BLaER1 (cell line): ENCODE results near the gene VWA7.
A peak's percentile ranks its signal among the peaks of the same experiment; 100 is the strongest.

Source experiments
- H3K27ac ChIP-seq: shearing (Covaris generic); formaldehyde crosslinking; 2 replicates; pipeline ENCODE4 v1.8.1; 2022
- H3K27me3 ChIP-seq: shearing (Covaris generic); formaldehyde crosslinking; 2 replicates; pipeline ENCODE4 v1.8.1; 2022
- H3K36me3 ChIP-seq: shearing (Covaris generic); formaldehyde crosslinking; 2 replicates; pipeline ENCODE4 v1.8.1; 2022
- H3K4me1 ChIP-seq: shearing (Covaris generic); formaldehyde crosslinking; 2 replicates; pipeline ENCODE4 v1.8.1; 2022
- H3K4me2 ChIP-seq: shearing (Covaris generic); formaldehyde crosslinking; 2 replicates; pipeline ENCODE4 v1.8.1; 2022
- H3K4me3 ChIP-seq: shearing (Covaris generic); formaldehyde crosslinking; 2 replicates; pipeline ENCODE4 v1.8.1; 2022
- H3K9ac ChIP-seq: shearing (Covaris generic); formaldehyde crosslinking; 2 replicates; pipeline ENCODE4 v1.8.1; 2022
- H3K9me3 ChIP-seq: shearing (Covaris generic); formaldehyde crosslinking; 2 replicates; pipeline ENCODE4 v1.8.1; 2022
- H4K20me1 ChIP-seq: shearing (Covaris generic); formaldehyde crosslinking; 2 replicates; pipeline ENCODE4 v1.8.1; 2022
- Cebpa-rat ChIP-seq: shearing (Covaris generic); IDR thresholded peaks from 2 replicates; pipeline ENCODE4 v1.8.1; 2022

Gene VWA7

GRCh38 chr6:31722173-31722572 lies 55.0 kb downstream of the VWA7 start:
- H3K27me3 ChIP-seq = no peaks in the 10 kb centered on the region
- H3K4me1 ChIP-seq = peaks cover 60% of the 10 kb centered on the region
- TF ChIP-seq Cebpa-rat = no peak
- no peaks in the 10 kb centered on the region for H3K9me3 ChIP-seq
- peaks cover 26% of the 10 kb centered on the region for H3K36me3 ChIP-seq
- H3K4me2 ChIP-seq = peak overlapping the region; percentile 99; the same call in 1 of the 2 replicates
- H4K20me1 ChIP-seq = peaks cover 30% of the 10 kb centered on the region
- H3K9ac ChIP-seq = no peak overlapping the region
- no peak overlapping the region for H3K4me3 ChIP-seq
- H3K27ac ChIP-seq = no peak overlapping the region

GRCh38 chr6:31721351-31722020 lies 55.6 kb downstream of the VWA7 start, which contains the start of gene LY6G6C:
Gene LY6G6C, minus strand, starts transcription at chr6:31721746. Its CDS starts 67 bp downstream, at chr6:31721679.
- Histone ChIP-seq H3K4me3 (no peak within 1 kb of the TSS), H3K9ac (no peak within 1 kb of the TSS), H3K27me3 (no peaks in the 10 kb centered on the region), H4K20me1 (peaks cover 23% of the 10 kb centered on the region), H3K4me2 (peak within 1 kb of the TSS; percentile 99), H3K27ac (peak within 1 kb of the TSS; percentile 66; the same call in 1 of the 2 replicates), H3K4me1 (peaks cover 53% of the 10 kb centered on the region), H3K36me3 (peaks cover 19% of the 10 kb centered on the region), H3K9me3 (no peaks in the 10 kb centered on the region)
- no peak for TF ChIP-seq Cebpa-rat

DNA sequence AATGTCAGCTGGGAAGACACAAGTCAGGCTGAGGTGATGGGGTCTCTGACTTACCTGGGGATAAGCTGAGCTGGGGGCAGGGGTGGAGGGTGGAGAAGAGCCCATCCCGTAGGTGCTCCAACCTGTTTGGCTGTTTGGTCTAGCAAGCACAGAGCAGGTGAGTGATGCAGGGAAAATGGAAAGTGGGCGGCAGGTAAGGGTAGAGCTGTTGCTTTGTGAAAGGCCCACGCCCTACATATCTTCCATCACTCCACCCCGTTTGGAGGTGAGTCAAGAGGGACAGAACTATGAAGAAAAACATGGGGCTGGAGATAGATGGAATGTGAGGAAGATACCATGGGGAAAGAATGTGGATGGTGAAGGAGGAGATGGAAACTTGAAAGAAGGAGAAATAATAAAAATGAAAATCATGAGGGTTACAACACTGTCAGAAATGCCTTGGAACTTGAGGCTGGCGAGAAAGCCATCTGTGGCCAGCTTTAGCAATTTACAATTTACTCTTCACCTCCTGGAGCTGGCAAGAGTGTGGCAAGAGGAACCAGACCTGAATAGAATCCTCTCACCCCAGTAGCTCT lies 56.8 kb downstream of the VWA7 start:
- Histone ChIP-seq H3K27ac (no peak overlapping the region), H3K4me3 (no peak overlapping the region), H3K4me2 (no peak overlapping the region), H3K9me3 (no peaks in the 10 kb centered on the region), H3K27me3 (no peaks in the 10 kb centered on the region), H3K4me1 (peaks cover 44% of the 10 kb centered on the region), H3K9ac (no peak overlapping the region), H4K20me1 (peaks cover 17% of the 10 kb centered on the region), H3K36me3 (peaks cover 7% of the 10 kb centered on the region; the same call in 1 of the 2 replicates)
- no peak for TF ChIP-seq Cebpa-rat

GRCh38 chr6:31719001-31719400 lies 58.1 kb downstream of the VWA7 start:
- Histone ChIP-seq H3K27me3 (no peaks in the 10 kb centered on the region), H3K36me3 (peaks cover 2% of the 10 kb centered on the region; the same call in 1 of the 2 replicates), H3K9me3 (no peaks in the 10 kb centered on the region), H3K9ac (no peak overlapping the region), H3K4me2 (no peak overlapping the region), H4K20me1 (peaks cover 7% of the 10 kb centered on the region), H3K4me3 (no peak overlapping the region), H3K4me1 (peaks cover 44% of the 10 kb centered on the region), H3K27ac (no peak overlapping the region)
- no peak for TF ChIP-seq Cebpa-rat

GRCh38 chr6:31718265-31718664 lies 58.9 kb downstream of the VWA7 start:
- Histone ChIP-seq H3K27ac (no peak overlapping the region), H3K4me3 (no peak overlapping the region)

GRCh38 chr6:31717499-31718222 lies 59.5 kb downstream of the VWA7 start:
- no peak for TF ChIP-seq Cebpa-rat

More at GRCh38 chr6:31718265-31718664, 58.9 kb downstream of the VWA7 start:
- H4K20me1 ChIP-seq = no peaks in the 10 kb centered on the region
- no peaks in the 10 kb centered on the region for H3K9me3 ChIP-seq
- H3K4me2 ChIP-seq = no peak overlapping the region
- H3K27me3 ChIP-seq = no peaks in the 10 kb centered on the region
- no peaks in the 10 kb centered on the region for H3K36me3 ChIP-seq
- no peak overlapping the region for H3K9ac ChIP-seq
- H3K4me1 ChIP-seq = peaks cover 44% of the 10 kb centered on the region
- TF ChIP-seq Cebpa-rat = no peak

More at GRCh38 chr6:31717499-31718222, 59.5 kb downstream of the VWA7 start:
- Histone ChIP-seq H3K27me3 (no peaks in the 10 kb centered on the region), H3K4me3 (no peak overlapping the region), H4K20me1 (no peaks in the 10 kb centered on the region), H3K4me1 (peaks cover 44% of the 10 kb centered on the region), H3K4me2 (no peak overlapping the region), H3K36me3 (no peaks in the 10 kb centered on the region), H3K9ac (no peak overlapping the region), H3K9me3 (no peaks in the 10 kb centered on the region), H3K27ac (no peak overlapping the region)
